DMS53 treated with DMSO at 0.1 percent for 48 hours (cell line): ENCODE measurements around the gene POLR2I.
"Not testable (repeated sequence)": the region's sequence is repeated elsewhere in the genome, so short reads cannot be mapped to it uniquely, and the experiment has no call there.

Experiments
- DNase-seq: peaks from one replicate; lab custom pipeline; 2025; ENCODE audit not compliant: unreplicated experiment; lab: John Stamatoyannopoulos, UW

POLR2I gene

DNA sequence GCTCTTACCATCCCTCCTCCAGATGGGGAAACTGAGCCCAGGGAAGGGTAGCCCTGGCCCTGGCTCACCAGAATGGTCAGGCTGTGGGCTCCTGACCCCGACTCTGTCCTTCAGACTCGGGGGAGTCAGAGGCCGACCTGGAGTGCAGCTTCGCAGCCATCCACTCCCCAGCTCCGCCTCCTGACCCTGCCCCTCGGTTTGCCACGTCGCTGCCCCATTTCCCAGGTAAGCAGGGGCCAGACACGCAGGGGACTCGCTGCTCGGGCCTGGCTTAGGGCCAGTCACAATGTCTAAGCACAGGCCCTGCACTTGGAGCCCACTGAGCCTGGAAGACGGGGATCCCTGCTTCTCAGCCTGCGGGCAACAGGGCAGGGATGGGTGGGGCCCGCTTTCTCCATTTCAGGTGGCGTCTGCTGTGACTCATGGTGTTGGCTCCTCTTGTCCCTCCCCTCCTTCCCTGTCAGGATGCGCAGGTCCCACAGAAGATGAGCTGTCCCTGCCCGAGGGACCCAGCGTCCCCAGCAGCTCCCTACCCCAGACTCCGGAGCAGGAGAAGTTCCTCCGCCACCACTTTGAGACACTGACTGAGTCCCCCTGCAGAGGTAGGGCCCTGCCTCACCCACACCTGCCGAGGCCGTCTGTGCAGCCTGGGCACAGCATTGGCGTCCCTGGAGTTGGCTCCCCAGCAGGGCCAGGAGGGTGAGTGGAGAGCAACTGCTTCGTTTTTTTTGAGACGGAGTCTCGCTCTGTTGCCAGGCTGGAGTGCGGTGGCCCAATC lies 12.9 kb downstream of the POLR2I start:
- DNase-seq, result no peak

DNA sequence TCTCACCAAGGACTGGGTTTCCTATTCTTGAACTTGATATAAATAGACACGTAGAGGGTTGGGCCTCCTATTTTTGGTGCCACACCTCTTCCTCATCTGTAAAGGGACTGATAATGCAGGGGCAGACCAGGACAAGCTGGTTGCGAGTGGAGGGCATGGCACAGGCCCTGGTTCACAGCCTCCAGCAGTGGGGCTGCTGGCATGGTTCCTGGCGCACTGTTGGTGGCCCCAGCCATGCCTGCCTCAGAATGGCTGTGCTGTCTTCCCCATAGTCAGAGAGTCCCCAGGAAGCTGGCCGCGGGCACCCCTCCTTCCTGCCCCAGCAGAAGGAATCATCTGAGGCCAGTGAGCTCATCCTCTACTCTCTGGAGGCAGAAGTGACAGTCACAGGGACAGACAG lies 14.2 kb downstream of the POLR2I start:
- no peak for DNase-seq

GRCh38 chr19:36099166-36099785 lies 15.4 kb downstream of the POLR2I start:
- DNase-seq, result no peak

DNA sequence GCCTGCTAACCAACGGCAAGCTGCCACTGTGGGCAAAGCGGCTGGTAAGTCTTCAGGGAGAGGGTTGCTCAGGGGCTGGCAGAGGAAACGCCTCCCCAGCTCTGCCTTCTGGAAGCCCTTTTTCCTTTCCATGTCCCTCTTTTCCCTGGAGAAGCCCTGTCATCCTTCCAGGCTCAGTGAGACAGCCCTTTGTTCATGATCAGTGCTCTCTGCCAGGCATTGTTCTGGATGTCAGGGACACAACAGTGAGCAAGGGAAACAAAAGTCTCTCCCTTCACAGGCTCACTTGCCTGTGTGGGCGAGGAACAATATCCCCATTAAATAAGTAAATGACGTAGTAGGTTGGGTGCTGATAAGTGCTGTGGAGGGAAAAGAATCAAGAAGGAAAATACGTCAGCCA lies 17.6 kb downstream of the POLR2I start:
- DNase-seq, result no peak

DNA sequence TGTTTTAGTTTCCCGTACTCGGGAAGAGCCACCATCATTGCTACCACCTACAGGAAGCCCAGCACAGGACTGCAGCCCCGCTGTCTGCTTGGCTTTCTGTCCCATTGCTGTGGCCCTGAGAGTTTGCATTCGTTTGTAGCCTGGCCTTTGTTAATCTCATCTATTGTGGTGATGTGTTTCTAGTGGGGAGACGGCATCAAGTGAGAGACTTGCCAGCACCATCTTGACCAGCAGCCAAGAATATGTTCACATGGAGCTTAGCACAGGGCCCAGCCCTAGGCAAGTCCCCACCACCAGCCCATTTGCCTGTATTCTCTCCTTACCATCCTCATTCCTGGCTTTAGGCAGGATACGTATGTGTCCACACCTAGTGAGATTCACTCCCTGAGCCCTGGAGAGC lies 21.0 kb downstream of the POLR2I start:
- no peak for DNase-seq

DNA sequence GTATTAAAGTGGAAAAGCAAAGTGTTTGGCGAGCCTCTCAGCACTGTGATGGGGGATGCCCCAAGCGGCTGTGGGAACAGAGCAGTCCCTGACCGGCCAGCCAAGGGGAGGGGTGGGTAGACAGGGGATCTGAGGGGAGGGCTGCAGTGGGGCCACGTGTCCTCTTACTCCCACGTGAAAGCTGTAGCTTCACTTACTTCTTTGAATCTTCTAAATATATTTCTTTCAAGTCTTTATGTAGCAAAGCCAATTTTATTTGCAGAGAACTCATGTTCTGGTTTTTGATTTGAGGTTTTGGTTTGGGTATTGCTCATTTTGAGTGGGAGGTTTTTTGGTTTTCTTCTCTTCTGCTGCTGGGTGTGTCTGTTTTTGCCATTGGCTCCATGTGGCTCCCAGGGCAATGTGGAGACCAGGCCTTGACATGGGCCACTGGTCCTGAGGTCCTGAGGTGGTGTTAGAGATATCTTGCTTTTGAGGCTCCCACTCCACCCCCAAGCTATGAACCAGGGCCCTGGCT lies 21.5 kb downstream of the POLR2I start:
- DNase-seq, result no peak

DNA sequence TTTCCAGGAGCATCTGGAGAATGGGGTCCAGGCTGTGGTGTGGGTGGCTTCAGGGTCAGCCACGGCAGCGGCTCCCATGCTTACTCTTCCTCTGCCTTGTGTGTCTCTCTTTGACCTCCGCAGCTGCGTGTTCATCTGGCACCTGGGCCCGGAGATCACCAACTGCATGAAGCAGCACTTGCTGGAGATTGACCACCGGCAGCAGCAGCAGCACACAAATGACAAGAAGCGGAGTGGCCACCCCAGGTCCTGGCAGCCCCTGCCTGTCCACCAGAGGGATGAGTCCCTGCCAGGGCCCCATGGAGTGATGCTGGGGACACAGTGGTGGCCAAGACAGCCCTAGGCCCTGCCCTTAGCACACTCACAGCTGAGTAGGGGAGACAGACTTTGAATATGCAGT lies 22.1 kb downstream of the POLR2I start:
- no peak for DNase-seq

GRCh38 chr19:36090910-36091695 lies 23.6 kb downstream of the POLR2I start:
- no peak for DNase-seq

DNA sequence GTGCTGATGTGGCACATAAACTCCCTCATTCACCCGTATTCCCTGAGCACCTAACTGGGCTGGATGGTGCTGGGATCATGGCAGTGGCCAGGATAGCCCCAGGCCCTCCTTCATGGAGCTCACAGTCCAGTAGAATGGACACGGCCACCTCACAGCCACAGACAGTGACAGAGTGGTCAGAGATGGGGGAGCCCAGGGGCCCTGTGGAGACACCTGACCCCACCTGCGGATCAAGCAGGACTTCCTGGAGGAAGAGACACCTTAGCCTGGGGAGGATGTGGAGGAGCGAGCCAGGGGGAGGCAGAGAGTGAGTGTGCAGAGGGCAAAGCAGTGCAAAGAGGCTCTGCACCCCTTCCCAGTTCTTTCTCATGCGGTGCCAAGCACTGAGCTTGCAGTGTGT lies 24.8 kb downstream of the POLR2I start:
- DNase-seq, result no peak

DNA sequence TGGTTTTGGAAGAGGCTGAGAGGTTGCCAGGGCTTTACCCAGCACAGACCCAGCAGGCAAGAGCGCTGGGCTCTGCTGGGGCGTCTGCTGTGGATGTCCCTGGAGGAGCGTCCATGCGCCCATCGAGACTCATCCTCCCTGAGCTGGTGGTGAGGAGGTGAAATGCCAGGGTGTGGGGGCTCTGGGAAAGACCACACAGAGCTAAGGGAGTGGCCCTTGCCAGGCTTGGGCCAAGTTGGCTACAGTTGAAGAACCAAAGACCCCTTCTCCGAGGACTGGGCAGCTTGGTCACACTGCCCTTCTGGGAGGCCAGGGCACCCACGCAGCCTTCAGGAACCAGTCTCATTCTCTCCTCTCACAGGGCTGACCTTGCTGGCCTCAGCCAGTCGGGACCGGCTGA lies 28.3 kb downstream of the POLR2I start:
- DNase-seq, result no peak

DNA sequence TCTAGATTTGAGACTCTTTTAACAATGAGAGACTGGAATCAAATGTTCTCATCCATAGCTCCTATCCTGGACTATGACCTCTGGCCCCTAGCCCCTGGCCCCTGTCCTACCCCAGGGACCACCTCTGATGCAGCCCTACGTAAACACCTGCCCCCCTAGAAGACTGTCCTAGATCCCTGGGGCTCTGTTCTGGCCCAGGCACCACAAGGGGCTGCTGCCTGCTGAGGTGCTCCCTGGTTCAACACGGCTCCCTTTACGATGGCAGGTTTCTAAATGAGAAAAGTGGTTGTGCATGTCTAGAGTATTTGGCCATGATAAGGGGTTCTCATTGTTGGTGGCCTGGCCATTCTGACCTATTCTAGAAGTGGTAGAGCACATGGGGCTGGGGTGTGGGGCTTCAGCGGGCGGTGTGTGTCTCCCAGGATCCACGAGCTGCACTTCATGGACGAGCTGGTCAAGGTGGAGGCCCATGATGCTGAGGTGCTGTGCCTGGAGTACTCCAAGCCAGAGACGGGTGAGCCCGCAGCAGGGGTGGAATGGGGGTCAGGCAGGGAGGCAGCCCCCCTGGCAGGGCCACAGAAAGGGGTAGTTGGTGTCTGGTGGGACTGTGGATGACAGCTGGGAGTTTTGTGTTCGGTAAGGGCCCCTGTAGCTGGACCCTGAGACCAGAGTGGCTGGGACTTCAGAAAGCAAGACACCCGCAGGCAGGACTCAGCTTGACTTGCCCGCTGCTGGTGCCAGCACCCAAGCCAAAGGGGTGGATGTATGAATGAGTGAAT lies 30.3 kb downstream of the POLR2I start:
- DNase-seq, result no peak

DNA sequence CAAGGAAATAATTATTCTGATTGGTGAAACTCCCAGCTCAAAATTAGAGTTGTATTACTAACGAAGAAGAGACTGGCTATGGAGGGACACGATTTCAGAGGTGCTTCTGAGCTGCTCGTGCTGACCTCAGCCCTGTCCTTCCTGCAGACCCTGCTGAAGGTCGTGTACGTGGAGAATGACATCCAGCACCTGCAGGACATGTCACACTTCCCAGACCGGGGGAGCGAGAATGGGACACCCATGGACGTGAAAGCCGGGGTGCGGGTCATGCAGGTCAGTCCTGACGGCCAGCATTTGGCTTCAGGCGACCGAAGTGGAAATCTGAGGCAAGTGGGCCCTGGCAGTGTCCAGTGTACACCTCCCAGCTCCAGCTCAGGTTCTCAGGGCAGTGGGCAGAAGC lies 31.8 kb downstream of the POLR2I start:
- no peak for DNase-seq

GRCh38 chr19:36081894-36082293 lies 32.8 kb downstream of the POLR2I start:
- no peak for DNase-seq

- no peak for DNase-seq
Observed at GRCh38 chr19:36081385-36081784, 33.3 kb downstream of the POLR2I start.

DNA sequence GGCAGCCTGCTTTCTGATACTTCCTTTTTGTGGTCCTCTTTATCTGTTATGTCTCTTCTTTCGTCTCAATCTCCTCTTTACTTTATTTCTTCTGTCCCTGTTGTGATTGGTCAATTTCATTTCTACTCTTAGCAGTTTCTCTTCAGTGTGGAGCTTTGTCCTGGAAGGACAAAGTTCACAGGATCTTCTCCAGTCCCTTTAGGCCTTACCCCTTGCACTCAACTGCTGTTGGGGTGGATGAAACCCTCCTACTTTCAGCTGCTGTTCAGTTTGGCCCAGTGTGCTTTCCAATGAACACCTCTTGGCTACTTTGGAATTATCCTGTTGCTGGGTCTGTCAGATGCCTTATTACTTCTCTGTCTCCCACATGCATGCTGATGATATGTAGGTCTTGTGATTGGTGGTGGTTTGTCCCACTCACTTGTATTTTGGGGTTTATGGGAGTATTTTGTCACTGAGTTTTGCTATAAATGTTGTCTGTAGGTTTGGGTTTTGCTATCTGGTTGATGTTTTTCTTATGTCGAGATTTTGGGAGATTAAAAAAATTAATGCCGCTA lies 35.2 kb downstream of the POLR2I start:
- no peak for DNase-seq

DNA sequence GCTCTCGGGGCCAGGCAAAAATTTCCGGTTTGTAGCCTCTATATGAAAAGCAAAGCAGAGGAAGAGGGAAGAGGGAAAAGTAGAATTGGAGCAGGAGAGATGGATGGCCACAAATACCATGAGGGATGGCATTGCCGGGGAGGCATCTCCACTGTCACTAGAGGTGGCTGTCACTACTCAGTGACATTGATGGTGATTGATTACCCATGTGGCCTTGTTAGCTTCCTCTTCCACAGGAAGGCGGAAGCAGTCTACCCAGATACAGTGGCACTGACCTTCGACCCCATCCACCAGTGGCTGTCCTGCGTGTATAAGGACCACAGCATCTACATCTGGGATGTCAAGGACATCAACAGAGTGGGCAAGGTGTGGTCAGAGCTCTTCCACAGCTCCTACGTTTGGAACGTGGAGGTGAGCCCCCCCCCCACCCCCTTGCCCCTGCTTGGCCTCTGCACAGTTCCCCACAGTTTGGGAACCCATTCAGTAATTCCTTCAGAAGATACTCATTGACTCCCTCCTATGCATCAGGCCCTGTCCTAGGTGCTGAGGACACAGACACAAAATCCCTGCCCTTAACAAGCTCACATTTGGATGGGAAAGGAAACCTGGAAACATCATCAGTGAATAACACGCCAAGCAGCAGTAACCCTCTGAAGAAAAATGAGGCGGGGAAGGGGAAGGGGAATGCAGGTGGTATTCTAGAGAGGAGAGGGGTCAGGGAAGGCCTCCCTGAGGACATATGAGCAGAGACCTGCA lies 41.4 kb downstream of the POLR2I start:
- DNase-seq, result no peak

DNA sequence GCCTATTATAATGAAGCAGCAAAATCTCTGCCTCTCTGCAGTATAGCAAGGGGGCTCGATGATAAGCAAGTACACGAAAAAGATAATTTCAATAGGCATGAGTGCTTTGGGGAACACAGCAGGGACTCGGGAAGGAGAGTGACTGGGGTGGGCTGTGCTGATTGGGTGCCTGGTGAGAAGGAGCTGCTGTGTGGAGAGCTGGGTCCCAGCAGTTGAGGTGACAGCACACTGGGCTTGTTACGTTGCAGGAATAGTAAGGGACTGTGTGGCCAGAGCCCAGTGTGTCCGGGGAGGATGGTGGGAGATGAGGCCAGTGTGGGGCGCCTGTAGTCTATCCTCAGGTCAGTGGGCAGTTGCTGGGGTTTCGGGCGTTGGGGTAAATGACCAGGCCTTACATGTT lies 42.6 kb downstream of the POLR2I start:
- no peak for DNase-seq

- not testable (repeated sequence) for DNase-seq
Observed at GRCh38 chr19:36068810-36069499, 45.7 kb downstream of the POLR2I start.

DNA sequence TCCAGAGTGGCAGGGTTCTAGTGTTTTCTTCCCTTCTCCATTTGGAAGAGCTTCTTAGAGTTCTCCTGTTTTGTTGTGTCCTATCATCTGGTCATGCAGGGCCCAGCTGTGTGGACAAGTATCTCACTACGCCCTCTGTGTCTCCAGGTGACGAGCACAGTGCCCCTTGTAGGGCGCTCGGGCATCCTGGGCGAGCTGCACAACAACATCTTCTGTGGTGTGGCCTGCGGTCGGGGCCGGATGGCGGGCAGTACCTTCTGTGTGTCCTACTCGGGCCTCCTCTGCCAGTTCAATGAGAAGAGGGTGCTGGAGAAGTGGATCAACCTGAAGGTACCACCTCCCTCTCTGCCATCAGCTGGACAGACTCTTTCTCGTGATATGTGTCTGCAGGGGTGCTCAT lies 47.0 kb downstream of the POLR2I start:
- no peak for DNase-seq
